Measurements from ENCODE around the gene PPBP.
"Not testable (repeated sequence)": the region's sequence is repeated elsewhere in the genome, so short reads cannot be mapped to it uniquely, and the experiment has no call there.

PPBP gene

GRCh38 chr4:73991742-73992000, 3.7 kb upstream of the PPBP start:
- no peak for FAIRE-seq

GRCh38 chr4:73990988-73991741, 3.2 kb upstream of the PPBP start:
- FAIRE-seq: no peak

- FAIRE-seq: no peak
Measured at GRCh38 chr4:73989928-73990327, 1.9 kb upstream of the PPBP start.

GRCh38 chr4:73989031-73989430, 1.0 kb upstream of the PPBP start:
- no peak for FAIRE-seq

- no peak for FAIRE-seq
Measured at GRCh38 chr4:73985528-73985852, 2.5 kb downstream of the PPBP start.

GRCh38 chr4:73984736-73985527, 3.1 kb downstream of the PPBP start:
- no peak for FAIRE-seq

GRCh38 chr4:73981175-73981574, 6.8 kb downstream of the PPBP start:
- FAIRE-seq: not testable (repeated sequence)

GRCh38 chr4:73979407-73979957, 8.5 kb downstream of the PPBP start:
- no peak for FAIRE-seq

- FAIRE-seq: no peak
Measured at GRCh38 chr4:73978886-73979285, 9.1 kb downstream of the PPBP start.

GRCh38 chr4:73976716-73977115, 11.3 kb downstream of the PPBP start:
- FAIRE-seq: no peak

GRCh38 chr4:73976217-73976616, 11.8 kb downstream of the PPBP start:
- FAIRE-seq: no peak

- no peak for FAIRE-seq
Measured at GRCh38 chr4:73974352-73974751, 13.6 kb downstream of the PPBP start.

- no peak for FAIRE-seq
Measured at GRCh38 chr4:73970945-73971344, 17.0 kb downstream of the PPBP start.

GRCh38 chr4:73970011-73970410, 18.0 kb downstream of the PPBP start:
- FAIRE-seq: no peak

GRCh38 chr4:73967866-73968265, 20.1 kb downstream of the PPBP start:
- FAIRE-seq: no peak

GRCh38 chr4:73964862-73965611, 23.0 kb downstream of the PPBP start:
- no peak for FAIRE-seq

- FAIRE-seq: no peak
Measured at GRCh38 chr4:73962724-73963123, 25.3 kb downstream of the PPBP start.

GRCh38 chr4:73959041-73959440, 28.9 kb downstream of the PPBP start:
- FAIRE-seq: not testable (repeated sequence)

- no peak for FAIRE-seq
Measured at GRCh38 chr4:73952352-73952751, 35.6 kb downstream of the PPBP start.

- FAIRE-seq: not testable (repeated sequence)
Measured at GRCh38 chr4:73950376-73950920, 37.5 kb downstream of the PPBP start.

- FAIRE-seq: no peak
Measured at GRCh38 chr4:73948990-73949706, 38.8 kb downstream of the PPBP start.

GRCh38 chr4:73948291-73948690, 39.7 kb downstream of the PPBP start:
- FAIRE-seq: no peak
